Esophagus squamous epithelium (tissue), 5 donors: ENCODE measurements around the gene LCE2C. TPM values are rescaled to one million over a fixed set of nuclear protein-coding genes. Genes with fewer than 3 reads are reported as not detected.

Experiments
- DNase-seq: peaks from one replicate; lab custom pipeline; 2025; lab: John Stamatoyannopoulos, UW
- H3K27ac ChIP-seq, 4 donors: fragments of 200-600 bp; sonication (generic); one replicate each; pipeline ENCODE4 v1.5.1; 2016 to 2019; ENCODE audit warnings: mild to moderate bottlenecking in 1 of 4
- H3K27me3 ChIP-seq, 4 donors: fragments of 200-600 bp; sonication (generic); 1 replicate in 3 of 4; 2 replicates in 1 of 4; pipeline versions ENCODE4 v1.5.1 to v1.6.0; 2017 to 2021; ENCODE audit warnings: antibody characterized with exemption in 1 of 4
- H3K36me3 ChIP-seq, 3 donors: fragments of 200-600 bp; sonication (generic); one replicate each; pipeline ENCODE4 v1.5.1; 2016 to 2019
- H3K4me1 ChIP-seq, 3 donors: fragments of 200-600 bp; sonication (generic); one replicate each; pipeline ENCODE4 v1.5.1; 2017 to 2019
- H3K4me3 ChIP-seq, 4 donors: fragments of 200-600 bp; sonication (generic); 1 replicate in 3 of 4; 2 replicates in 1 of 4; pipeline ENCODE4 v1.5.1; 2016 to 2019; ENCODE audit warnings: mild to moderate bottlenecking in 2 of 4, moderate library complexity in 1 of 4
- H3K9me3 ChIP-seq, 3 donors: fragments of 200-600 bp; sonication (generic); one replicate each; pipeline ENCODE4 v1.5.1; 2016 to 2019
- CTCF ChIP-seq, 6 experiments: fragments of 450-650 bp in 4 of 6; fragments of 200-600 bp in 2 of 6; sonication (generic) in 2 of 6; IDR thresholded peaks; one replicate each; pipeline ENCODE4 v1.5.1; 2016 to 2019; ENCODE audit warnings: antibody characterized with exemption in 6 of 6, mild to moderate bottlenecking in 4 of 6, moderate library complexity in 4 of 6
- POLR2A ChIP-seq, 4 donors: fragments of 450-650 bp; IDR thresholded peaks; one replicate each; pipeline ENCODE4 v1.6.1; 2017; ENCODE audit warnings: antibody characterized with exemption in 4 of 4, mild to moderate bottlenecking in 4 of 4, moderate library complexity in 3 of 4
- WGBS, 2 donors: methylation state at CpG; one replicate each; pipeline ENCODE4 v1.1.5; 2018; 5-methylcytosine and 5-hydroxymethylcytosine counted together
- intact Hi-C: fragments of 100-400 bp; cut with DNase I; formaldehyde crosslinking; loops from one replicate; pipeline ENCODE4 v1.15.0; 2022
- total RNA-seq, 4 donors: library from RNA; depleted of rRNA; stranded (reverse); fragments of >200 nt; gene quantifications; one replicate each; pipeline ENCODE4 v1.1.0, GENCODE V29; 2016
- donor health status: DM: yes; HTN: yes; CAD: no.

The LCE2C gene
- total RNA-seq, 4 donors from 2014 or later, result not detected

- TF ChIP-seq POLR2A (IDR thresholded peaks at IDR 0.05), result no peak
- TF ChIP-seq CTCF (IDR thresholded peaks at IDR 0.05), result no peak
- H3K4me3 ChIP-seq, result no peak within 1 kb of the TSS
- intact Hi-C loops, result no loop called here
- no peak within 1 kb of the TSS for H3K27ac ChIP-seq
- no peak for DNase-seq
- WGBS, 2 donors, result 58 to 71% methylated on average over 1 of the region's 2 CpGs
- H3K9me3 ChIP-seq, result no peaks in the 10 kb centered on the region
- peaks cover 0 to 7% (median 0%) of the 10 kb centered on the region in 4 donors for H3K27me3 ChIP-seq
- H3K4me1 ChIP-seq, result no peaks in the 10 kb centered on the region
- H3K36me3 ChIP-seq, result no peaks in the 10 kb centered on the region
Measured at GRCh38 chr1:152707860-152708259, 32.8 kb downstream of the LCE2C start, which contains the start of gene LCE4A. Gene LCE4A, plus strand, starts transcription at chr1:152708160. Its CDS starts 916 bp downstream, at chr1:152709076.

- Histone ChIP-seq H3K27me3 (no peaks in the 10 kb centered on the region), H3K27ac (no peak overlapping the region), H3K4me3 (no peak overlapping the region), H3K4me1 (peaks cover 0 to 5% (median 0%) of the 10 kb centered on the region in 3 donors), H3K9me3 (peaks cover 0 to 5% (median 0%) of the 10 kb centered on the region in 3 donors), H3K36me3 (no peaks in the 10 kb centered on the region)
- TF ChIP-seq POLR2A (IDR thresholded peaks at IDR 0.05), result no peak
- no peak for TF ChIP-seq CTCF (IDR thresholded peaks at IDR 0.05)
- intact Hi-C loops, result no loop called here
- no peak for DNase-seq
Measured at GRCh38 chr1:152718238-152718637, 43.2 kb downstream of the LCE2C start.

GRCh38 chr1:152725261-152725660, 50.2 kb downstream of the LCE2C start:
- intact Hi-C loops, result no loop called here
- Histone ChIP-seq H3K36me3 (no peaks in the 10 kb centered on the region), H3K4me1 (no peaks in the 10 kb centered on the region), H3K4me3 (no peak overlapping the region), H3K27ac (no peak overlapping the region), H3K9me3 (no peaks in the 10 kb centered on the region), H3K27me3 (peaks cover 0 to 7% (median 0%) of the 10 kb centered on the region in 4 donors)
- TF ChIP-seq POLR2A (IDR thresholded peaks at IDR 0.05), result no peak
- no peak for TF ChIP-seq CTCF (IDR thresholded peaks at IDR 0.05)
- DNase-seq, result no peak

Other genes starting within 250 kb of the LCE2C start
- 1 to 10 TPM in 1 of 4 donors, not detected in 3; 1.2 TPM for gene LCE5A, start 164.5 kb upstream of the LCE2C start, total RNA-seq
- gene CRCT1, start 160.8 kb upstream of the LCE2C start, total RNA-seq, result 100 to 1,000 TPM in 3 of 4 donors, 10 to 100 TPM in 1; 87.9 to 720 (median 367) TPM
- gene LCE3E, start 108.5 kb upstream of the LCE2C start, total RNA-seq, result 10 to 100 TPM in 1 of 4 donors, 1 to 10 TPM in 2, under 1 TPM in 1; 0.76 to 10.0 (median 2.4) TPM
- gene LCE3D, start 94.8 kb upstream of the LCE2C start, total RNA-seq, result 10 to 100 TPM in 1 of 4 donors, not detected in 3; 19.2 TPM
- not detected for gene LCE3C, start 75.0 kb upstream of the LCE2C start, total RNA-seq
- not detected for gene LCE3B, start 61.5 kb upstream of the LCE2C start, total RNA-seq
- gene LCE3A, start 52.2 kb upstream of the LCE2C start, total RNA-seq, result not detected
- not detected for gene LCE2D, start 11.9 kb upstream of the LCE2C start, total RNA-seq
- gene LCE2B, start 10.8 kb downstream of the LCE2C start, total RNA-seq, result not detected
- gene LCE2A, start 23.1 kb downstream of the LCE2C start, total RNA-seq, result not detected
- not detected for gene LCE4A, start 32.9 kb downstream of the LCE2C start, total RNA-seq
- gene KPRP, start 82.7 kb downstream of the LCE2C start, total RNA-seq, result 1 to 10 TPM in 2 of 4 donors, under 1 TPM in 2; 0.09 to 3.7 (median 1.2) TPM
- not detected for gene LCE1F, start 99.9 kb downstream of the LCE2C start, total RNA-seq
- not detected for gene LCE1E, start 111.0 kb downstream of the LCE2C start, total RNA-seq
- not detected for gene LCE1D, start 121.4 kb downstream of the LCE2C start, total RNA-seq
- under 1 TPM in 1 of 4 donors, not detected in 3; 0.57 TPM for gene LCE1C, start 131.4 kb downstream of the LCE2C start, total RNA-seq
- gene LCE1B, start 136.7 kb downstream of the LCE2C start, total RNA-seq, result not detected
- not detected for gene LCE1A, start 152.2 kb downstream of the LCE2C start, total RNA-seq
- not detected for gene LCE6A, start 167.6 kb downstream of the LCE2C start, total RNA-seq
- not detected for gene LCE7A, start 184.7 kb downstream of the LCE2C start, total RNA-seq
- not detected for gene SMCP, start 203.0 kb downstream of the LCE2C start, total RNA-seq
- 100 to 1,000 TPM; 155 to 336 (median 262) TPM for gene IVL, start 233.3 kb downstream of the LCE2C start, total RNA-seq